Calu3 (cell line): Measurements from ENCODE around the gene FAM193B. TPM values are rescaled to one million over a fixed set of nuclear protein-coding genes. Genes with fewer than 3 reads are reported as not detected.

Source experiments
- BruUV-seq: library from RNA; stranded (reverse); fragments of 400-500 nt; replicated peaks from 2 replicates; lab custom pipeline; 2021; lab: Mats Ljungman, UMichigan
- CTCF ChIA-PET: fragments of 300-600 bp; sonication (Branson Sonifier 250); formaldehyde crosslinking; loops from one replicate; lab custom pipeline; 2022; ENCODE audit warnings: antibody characterized with exemption; lab: Charles Lee
- DNase-seq: peaks from one replicate; pipeline ENCODE4 v3.0.0; 2022
- H3K27ac Mint-ChIP-seq: one replicate; pipeline ENCODE4 v1.8.0; 2022; ENCODE audit warnings: mixed read lengths; ENCODE audit not compliant: unreplicated experiment
- H3K27me3 Mint-ChIP-seq: one replicate; pipeline ENCODE4 v1.8.0; 2022; ENCODE audit warnings: mixed read lengths; ENCODE audit not compliant: unreplicated experiment
- H3K36me3 Mint-ChIP-seq: one replicate; pipeline ENCODE4 v1.8.0; 2022; ENCODE audit warnings: mild to moderate bottlenecking, moderate library complexity, mixed read lengths; ENCODE audit not compliant: insufficient read depth, unreplicated experiment
- H3K4me1 Mint-ChIP-seq: one replicate; pipeline ENCODE4 v1.8.0; 2022; ENCODE audit warnings: mild to moderate bottlenecking, low read depth, mixed read lengths; ENCODE audit not compliant: unreplicated experiment
- H3K4me3 Mint-ChIP-seq: one replicate; pipeline ENCODE4 v1.8.0; 2022; ENCODE audit warnings: mild to moderate bottlenecking, low read depth, moderate library complexity, mixed read lengths; ENCODE audit not compliant: unreplicated experiment
- H3K9me3 Mint-ChIP-seq: one replicate; pipeline ENCODE4 v1.8.0; 2022; ENCODE audit warnings: low read depth, mixed read lengths; ENCODE audit not compliant: unreplicated experiment
- intact Hi-C: fragments of 100-400 bp; cut with micrococcal nuclease; formaldehyde crosslinking; loops from one replicate; pipeline ENCODE4 v1.10.0; 2022; ENCODE audit not compliant: unreplicated experiment
- total RNA-seq: library from RNA; stranded (reverse); gene quantifications from 2 replicates; pipeline ENCODE4 v1.2.3, GENCODE V29; 2022
- TF ChIP-seq, protein P1 (sequence below): fragments of 200-600 bp; IDR thresholded peaks from one replicate; pipeline ENCODE4 v1.8.0; 2022; ENCODE audit warnings: antibody characterized with exemption; ENCODE audit not compliant: unreplicated experiment

The FAM193B gene
- total RNA-seq, 1 experiment from 2014 or later: 97.0 TPM

DNA sequence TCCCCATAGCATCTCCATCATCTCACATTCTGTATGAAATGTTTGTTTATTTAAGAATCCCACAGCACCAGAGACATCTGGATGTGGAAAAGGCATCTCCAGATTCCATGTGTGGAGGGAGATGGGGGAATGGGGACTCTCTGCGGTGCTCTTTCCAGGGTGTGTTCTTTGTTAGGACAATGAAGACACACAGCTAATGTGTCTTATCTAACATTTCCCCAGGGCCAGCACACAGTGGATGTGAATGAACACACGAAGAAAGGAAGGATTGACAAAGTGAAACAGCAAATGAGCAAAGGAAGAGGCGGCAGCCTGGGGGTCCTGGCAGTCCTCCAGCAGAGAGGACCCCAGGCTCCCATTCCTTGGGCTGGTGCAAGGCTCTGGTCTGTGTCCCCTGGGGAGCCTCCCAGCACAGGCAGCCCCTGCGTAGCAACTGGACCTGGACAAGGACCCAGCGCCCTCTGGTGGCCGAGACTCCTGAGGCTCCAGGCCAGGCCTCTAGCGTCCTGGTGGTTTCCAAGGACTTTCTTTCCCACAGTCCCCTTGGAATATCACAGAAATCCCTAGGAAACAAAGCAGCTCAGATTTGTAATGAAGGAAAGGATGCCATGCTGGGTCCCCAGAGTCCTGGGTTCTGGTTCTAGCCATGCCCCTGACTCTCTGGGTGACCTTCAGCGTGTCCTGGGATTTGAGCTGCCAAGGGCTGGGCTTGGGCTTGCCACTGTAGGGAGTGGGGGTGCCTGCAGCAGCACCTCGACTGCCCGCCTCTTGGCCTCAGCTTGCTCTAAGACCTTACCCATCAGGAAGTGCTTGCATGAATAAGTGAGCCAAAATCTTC, 53.5 kb downstream of the FAM193B start:
- H3K4me1 Mint-ChIP-seq: peaks cover 22% of the 10 kb centered on the region
- BruUV-seq: no TSS peak
- intact Hi-C loops: loop anchor here (1.0 to 2.0 kb wide), 2 partner anchors 96 to 111 kb away; no protein-coding TSS in a partner anchor
- H3K36me3 Mint-ChIP-seq: peaks cover 31% of the 10 kb centered on the region
- TF ChIP-seq, protein P1, sequence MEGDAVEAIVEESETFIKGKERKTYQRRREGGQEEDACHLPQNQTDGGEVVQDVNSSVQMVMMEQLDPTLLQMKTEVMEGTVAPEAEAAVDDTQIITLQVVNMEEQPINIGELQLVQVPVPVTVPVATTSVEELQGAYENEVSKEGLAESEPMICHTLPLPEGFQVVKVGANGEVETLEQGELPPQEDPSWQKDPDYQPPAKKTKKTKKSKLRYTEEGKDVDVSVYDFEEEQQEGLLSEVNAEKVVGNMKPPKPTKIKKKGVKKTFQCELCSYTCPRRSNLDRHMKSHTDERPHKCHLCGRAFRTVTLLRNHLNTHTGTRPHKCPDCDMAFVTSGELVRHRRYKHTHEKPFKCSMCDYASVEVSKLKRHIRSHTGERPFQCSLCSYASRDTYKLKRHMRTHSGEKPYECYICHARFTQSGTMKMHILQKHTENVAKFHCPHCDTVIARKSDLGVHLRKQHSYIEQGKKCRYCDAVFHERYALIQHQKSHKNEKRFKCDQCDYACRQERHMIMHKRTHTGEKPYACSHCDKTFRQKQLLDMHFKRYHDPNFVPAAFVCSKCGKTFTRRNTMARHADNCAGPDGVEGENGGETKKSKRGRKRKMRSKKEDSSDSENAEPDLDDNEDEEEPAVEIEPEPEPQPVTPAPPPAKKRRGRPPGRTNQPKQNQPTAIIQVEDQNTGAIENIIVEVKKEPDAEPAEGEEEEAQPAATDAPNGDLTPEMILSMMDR: peak; percentile 98
- H3K27ac Mint-ChIP-seq: peak overlapping the region; percentile 47
- peaks cover 20% of the 10 kb centered on the region for H3K27me3 Mint-ChIP-seq
- no peak overlapping the region for H3K4me3 Mint-ChIP-seq
- CTCF ChIA-PET: interaction anchor here (0.6 to 1.5 kb wide), 13 partner anchors 28 to 414 kb away, joined by 3 to 12 read pairs (median 4); partner anchors contain the start of genes FGFR4 and GRK6
- peak; percentile 97 for DNase-seq
- H3K9me3 Mint-ChIP-seq: no peaks in the 10 kb centered on the region

DNA sequence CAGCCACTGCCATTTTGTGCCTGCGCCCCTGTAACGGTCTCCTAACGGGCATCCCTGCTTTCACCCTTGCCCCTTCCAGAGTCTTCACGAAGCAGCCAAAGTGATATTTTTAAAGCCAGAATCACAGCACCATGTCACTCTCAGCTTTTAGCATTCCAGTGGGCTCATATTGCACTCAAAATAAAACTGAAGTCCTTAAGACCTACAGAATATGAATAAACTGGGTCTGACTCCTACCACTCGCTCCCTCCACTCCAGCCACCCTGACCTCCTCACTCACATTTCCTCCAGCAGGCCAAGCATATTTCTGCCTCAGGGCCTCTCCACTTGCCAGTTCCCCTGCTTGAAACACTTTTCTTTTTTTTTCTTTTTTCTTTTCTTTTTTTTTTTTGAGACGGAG, 54.5 kb downstream of the FAM193B start:
- Mint-ChIP-seq H3K4me1 (peaks cover 22% of the 10 kb centered on the region), H3K27ac (no peak overlapping the region), H3K36me3 (peaks cover 41% of the 10 kb centered on the region), H3K27me3 (peaks cover 20% of the 10 kb centered on the region), H3K4me3 (no peak overlapping the region), H3K9me3 (no peaks in the 10 kb centered on the region)
- intact Hi-C loops: loop anchor here (2.0 kb wide), 1 partner anchor 95 kb away; no protein-coding TSS in a partner anchor
- BruUV-seq: no TSS peak
- TF ChIP-seq, protein P1: no peak
- CTCF ChIA-PET: interaction anchor here (0.6 kb wide), 1 partner anchor 74 kb away, joined by 3 read pairs; the partner anchor contains the start of gene GRK6
- DNase-seq: no peak

DNA sequence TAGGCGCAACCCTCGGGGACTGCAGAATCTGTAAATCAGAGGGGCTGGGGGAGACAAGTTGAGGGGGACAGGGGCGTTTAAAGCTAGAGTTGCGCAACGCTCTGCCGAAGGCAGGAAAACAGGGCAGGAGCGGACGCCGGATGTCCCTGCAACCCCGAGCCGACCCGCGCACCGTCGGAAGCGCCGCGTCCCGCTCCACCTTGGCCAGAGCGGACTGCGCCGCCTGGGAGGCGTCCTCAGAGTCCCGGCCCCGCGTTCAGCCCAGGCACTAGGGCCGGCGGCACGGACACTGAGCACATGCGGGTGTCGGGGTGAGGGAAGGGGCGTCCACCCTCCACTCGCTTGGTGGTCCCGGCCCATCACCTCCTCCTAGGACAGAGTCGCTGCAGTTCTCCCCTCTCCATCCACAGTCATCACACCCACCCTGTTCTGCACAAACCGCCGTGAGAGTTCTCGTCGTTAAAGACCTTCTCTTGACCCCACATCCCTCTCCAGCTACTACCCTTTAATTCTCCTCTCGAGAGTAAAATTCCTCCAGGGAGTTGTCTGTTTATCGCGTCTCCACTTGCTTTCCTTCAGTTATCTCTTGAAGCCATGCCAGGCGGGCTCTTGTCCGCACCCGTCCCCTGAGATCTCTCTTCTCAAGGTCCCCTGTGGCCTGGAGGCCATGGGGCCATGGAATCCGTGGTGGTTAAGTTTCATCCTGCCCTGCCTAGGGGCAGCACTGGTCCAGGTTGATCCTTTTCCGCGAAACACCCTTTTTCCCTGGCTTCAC, 56.2 kb downstream of the FAM193B start:
- CTCF ChIA-PET: interaction anchor here (0.8 to 5.1 kb wide), 6 partner anchors 10 to 411 kb away, joined by 3 to 27 read pairs (median 10); partner anchors contain the start of gene FGFR4
- intact Hi-C loops: no loop called here
- peak; percentile 55 for DNase-seq
- H3K27ac Mint-ChIP-seq: peak overlapping the region; percentile 78
- H3K27me3 Mint-ChIP-seq: peaks cover 20% of the 10 kb centered on the region
- TSS peak; percentile 54 for BruUV-seq
- H3K4me3 Mint-ChIP-seq: peak overlapping the region; percentile 68
- peaks cover 58% of the 10 kb centered on the region for H3K36me3 Mint-ChIP-seq
- H3K9me3 Mint-ChIP-seq: no peaks in the 10 kb centered on the region
- peaks cover 25% of the 10 kb centered on the region for H3K4me1 Mint-ChIP-seq
- TF ChIP-seq, protein P1: no peak
